RWPE1 (cell line): ENCODE data around the gene SRGAP1.
"Not testable (repeated sequence)": the region's sequence is repeated elsewhere in the genome, so short reads cannot be mapped to it uniquely, and the experiment has no call there.

Experiments used
- CTCF ChIA-PET: fragments of 350-600 bp; sonication (Branson Sonifier 250); formaldehyde crosslinking; extraction: SDS; loops from one replicate; lab custom pipeline; 2021; lab: Yijun Ruan, JAX
- POLR2A ChIA-PET: fragments of 400-600 bp; formaldehyde crosslinking; extraction: SDS; loops from one replicate; lab custom pipeline; 2020; ENCODE audit warnings: antibody characterized with exemption; ENCODE audit not compliant: low non-redundant PET; lab: Yijun Ruan, JAX
- DNase-seq: peaks from one replicate; pipeline ENCODE4 v3.0.0; 2012; ENCODE audit warnings: low spot score
- H3K27ac ChIP-seq: fragments of 450-650 bp; 2 replicates; pipeline ENCODE4 v1.5.1; 2017
- TF ChIP-seq, protein P1 (sequence below): fragments of 450-650 bp; conservative IDR thresholded peaks from 2 replicates; pipeline ENCODE4 v1.5.1; 2017; ENCODE audit warnings: low read depth, mild to moderate bottlenecking

SRGAP1 gene

DNA sequence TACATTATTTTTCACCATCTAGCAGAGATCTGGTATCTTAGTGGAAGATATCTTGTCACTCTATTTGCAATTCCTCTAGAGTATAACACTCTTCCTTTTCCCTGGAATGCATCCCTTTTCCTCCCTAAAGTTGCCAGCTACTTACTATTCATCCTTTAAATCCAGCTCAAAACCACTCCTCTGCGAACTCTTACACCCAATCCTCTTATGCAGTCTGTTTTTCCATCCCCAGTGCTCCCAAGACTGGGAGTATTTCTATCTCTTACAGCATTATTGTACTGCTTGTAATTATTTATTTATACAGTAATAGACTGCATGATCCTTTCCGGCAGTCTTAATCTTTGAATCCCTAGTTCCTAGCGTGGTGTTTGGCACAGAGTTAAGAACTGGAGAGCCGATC, 2.9 kb upstream of the SRGAP1 start:
- POLR2A ChIA-PET: no interaction called here
- TF ChIP-seq, protein P1, sequence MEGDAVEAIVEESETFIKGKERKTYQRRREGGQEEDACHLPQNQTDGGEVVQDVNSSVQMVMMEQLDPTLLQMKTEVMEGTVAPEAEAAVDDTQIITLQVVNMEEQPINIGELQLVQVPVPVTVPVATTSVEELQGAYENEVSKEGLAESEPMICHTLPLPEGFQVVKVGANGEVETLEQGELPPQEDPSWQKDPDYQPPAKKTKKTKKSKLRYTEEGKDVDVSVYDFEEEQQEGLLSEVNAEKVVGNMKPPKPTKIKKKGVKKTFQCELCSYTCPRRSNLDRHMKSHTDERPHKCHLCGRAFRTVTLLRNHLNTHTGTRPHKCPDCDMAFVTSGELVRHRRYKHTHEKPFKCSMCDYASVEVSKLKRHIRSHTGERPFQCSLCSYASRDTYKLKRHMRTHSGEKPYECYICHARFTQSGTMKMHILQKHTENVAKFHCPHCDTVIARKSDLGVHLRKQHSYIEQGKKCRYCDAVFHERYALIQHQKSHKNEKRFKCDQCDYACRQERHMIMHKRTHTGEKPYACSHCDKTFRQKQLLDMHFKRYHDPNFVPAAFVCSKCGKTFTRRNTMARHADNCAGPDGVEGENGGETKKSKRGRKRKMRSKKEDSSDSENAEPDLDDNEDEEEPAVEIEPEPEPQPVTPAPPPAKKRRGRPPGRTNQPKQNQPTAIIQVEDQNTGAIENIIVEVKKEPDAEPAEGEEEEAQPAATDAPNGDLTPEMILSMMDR: no peak
- H3K27ac ChIP-seq: no peak overlapping the region
- DNase-seq: no peak
- CTCF ChIA-PET: interaction anchor here (1.0 to 1.2 kb wide), 2 partner anchors 395 to 415 kb away, joined by 3 to 4 read pairs; no protein-coding TSS in a partner anchor

DNA sequence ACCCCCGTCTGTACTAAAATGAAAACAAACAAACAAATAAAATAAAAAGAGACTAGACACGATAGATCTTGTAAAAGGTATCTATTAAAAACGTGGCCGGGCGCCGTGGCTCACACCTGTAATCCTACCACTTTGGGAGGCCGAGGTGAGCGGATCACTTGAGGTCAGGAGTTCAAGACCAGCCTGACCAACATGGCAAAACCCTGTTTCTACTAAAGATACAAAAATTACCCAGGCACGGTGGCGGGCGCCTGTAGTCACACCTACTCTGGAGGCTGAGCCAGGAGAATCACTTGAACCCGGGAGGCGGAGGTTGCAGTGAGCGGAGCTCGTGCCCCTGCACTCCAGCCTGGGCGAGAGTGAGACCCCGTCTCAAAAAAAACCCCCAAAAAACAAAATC, 1.8 kb upstream of the SRGAP1 start:
- DNase-seq, POLR2A ChIA-PET: not testable (repeated sequence)
- CTCF ChIA-PET: interaction anchor here (0.6 to 3.0 kb wide), 7 partner anchors 69 to 414 kb away, joined by 3 to 16 read pairs (median 9); no protein-coding TSS in a partner anchor
- H3K27ac ChIP-seq: peak overlapping the region; percentile 89

DNA sequence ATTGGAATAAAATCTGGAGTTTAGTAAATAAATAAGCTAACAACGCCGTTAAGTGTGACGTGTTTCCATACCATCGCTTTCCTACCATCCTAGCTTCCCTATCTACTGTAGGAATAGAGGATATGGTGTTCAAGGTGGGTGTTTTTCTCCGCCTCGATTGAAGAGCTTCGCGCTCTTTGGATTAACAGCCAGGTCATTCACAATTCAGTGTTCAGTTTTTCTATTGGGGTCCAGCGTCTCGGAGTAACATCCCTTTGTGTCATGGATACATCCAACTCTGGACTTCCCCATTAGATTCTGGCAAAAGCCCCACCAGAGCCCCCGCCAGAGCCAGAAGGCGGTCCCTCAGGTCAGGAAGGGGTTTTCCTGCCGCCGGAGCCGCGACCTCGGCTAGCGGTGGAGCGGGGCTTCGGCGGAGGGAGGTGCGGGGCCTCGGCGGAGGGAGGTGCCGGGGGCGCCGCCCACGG, 1.2 kb upstream of the SRGAP1 start:
- ChIA-PET POLR2A (interaction anchor here (1.0 kb wide), 1 partner anchor 79 kb away, joined by 3 read pairs; no protein-coding TSS in a partner anchor), CTCF (interaction anchor here (0.5 to 3.0 kb wide), 14 partner anchors 61 to 1906 kb away, joined by 3 to 16 read pairs (median 4); no protein-coding TSS in a partner anchor)
- no peak for DNase-seq
- TF ChIP-seq, protein P1: no peak
- peak overlapping the region; percentile 89 for H3K27ac ChIP-seq

DNA sequence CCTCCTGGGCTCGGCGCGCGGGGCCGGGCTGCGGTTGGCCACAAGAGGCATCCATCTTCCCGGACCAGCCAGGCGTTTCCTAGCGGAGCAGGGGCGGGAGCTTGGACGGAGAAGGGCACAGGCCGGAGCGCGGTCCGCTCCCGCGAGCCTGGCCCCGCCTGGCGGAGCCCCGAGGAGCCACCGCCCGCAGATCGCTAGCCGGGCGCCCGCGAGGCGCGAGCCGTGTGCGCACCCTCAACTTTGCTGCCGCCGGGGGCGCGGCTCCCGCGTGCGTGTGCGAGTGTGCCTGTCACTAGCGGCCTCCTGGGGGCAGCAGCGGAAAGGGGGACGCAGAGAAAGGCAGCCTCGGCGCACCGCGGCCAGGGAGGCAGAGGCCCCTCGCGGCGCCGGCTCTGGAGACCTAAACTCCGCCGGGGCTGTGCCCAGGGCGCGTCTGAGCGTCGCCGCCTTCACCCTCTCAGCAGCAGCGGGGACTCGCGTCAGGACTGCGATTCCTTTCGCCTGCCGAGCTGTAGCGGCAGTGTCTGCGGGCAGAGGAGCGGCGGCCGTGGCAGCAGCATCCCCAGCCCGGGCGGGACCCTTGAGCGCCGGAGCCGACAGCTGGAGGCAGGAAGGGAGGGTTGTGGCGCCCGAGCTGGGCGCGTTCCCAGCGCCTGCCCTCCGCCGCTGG, 644 bp upstream of the SRGAP1 start:
- TF ChIP-seq, protein P1: peak; percentile 94
- POLR2A ChIA-PET: interaction anchor here (0.6 to 1.6 kb wide), 3 partner anchors 78 to 378 kb away, joined by 3 to 7 read pairs (median 5); partner anchors contain the start of gene KICS2
- peak; percentile 88 for DNase-seq
- H3K27ac ChIP-seq: peak overlapping the region; percentile 89
- CTCF ChIA-PET: interaction anchor here (0.5 to 3.0 kb wide), 24 partner anchors 9 to 1905 kb away, joined by 3 to 16 read pairs (median 4); partner anchors contain the start of gene KICS2

DNA sequence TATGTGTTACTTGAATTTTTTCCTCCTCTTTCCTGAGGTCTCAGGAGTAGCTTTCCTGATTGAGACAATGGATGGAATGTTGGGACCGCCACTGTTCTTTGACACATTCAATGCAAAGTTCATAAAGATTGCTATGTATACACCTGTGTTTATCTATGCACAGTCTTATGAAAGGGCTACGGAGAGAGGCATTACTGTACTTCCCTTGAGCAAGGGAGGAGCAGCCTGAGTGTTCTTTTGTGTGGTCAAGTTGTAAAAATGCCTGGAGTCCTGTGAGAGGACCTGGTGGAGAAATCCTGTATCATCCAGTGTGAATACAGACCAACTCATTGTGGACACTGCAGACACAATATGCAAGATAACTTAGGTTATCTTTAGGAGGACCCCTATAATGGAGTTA, 1.2 kb downstream of the SRGAP1 start:
- CTCF ChIA-PET: interaction anchor here (0.6 to 3.0 kb wide), 3 partner anchors 336 to 413 kb away, joined by 3 to 16 read pairs (median 14); no protein-coding TSS in a partner anchor
- peak; percentile 37 for DNase-seq
- POLR2A ChIA-PET: interaction anchor here (1.6 kb wide), 1 partner anchor 376 kb away, joined by 7 read pairs; the partner anchor contains the start of gene KICS2
- TF ChIP-seq, protein P1: no peak
- no peak overlapping the region for H3K27ac ChIP-seq

DNA sequence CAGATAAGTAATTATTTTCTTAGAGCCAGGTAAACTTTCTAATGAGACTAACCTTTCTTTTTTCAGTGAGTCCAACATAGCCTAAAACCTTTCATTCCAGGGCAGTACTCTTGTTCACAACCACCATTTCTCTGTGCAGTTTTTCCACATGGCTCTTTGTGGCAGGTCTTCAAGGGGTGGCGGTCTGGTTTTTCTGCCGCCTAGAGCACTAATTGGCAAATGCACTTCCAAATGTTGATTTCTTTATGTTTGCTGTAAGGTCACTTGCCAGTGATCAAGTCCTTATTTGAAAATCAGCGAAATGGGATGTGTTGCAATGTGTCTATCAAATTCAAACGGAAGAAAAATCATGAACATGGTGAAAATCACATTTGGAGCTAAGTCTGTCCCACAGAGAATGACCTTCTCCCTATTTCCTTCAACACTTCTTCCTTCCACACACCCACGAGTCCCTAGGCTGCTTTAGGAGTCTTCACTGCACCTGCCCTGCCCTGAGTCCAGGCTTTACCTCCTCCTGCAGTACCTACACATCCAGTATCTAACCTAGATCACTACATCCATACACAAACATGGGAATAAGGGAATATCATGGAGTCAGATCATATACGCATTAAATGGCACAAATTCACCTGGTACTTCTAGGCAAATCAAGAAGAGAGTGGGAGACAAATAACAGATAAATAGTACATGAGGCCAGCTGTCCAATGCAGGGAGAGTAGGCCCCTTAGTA, 1.9 kb downstream of the SRGAP1 start:
- no peak for DNase-seq
- TF ChIP-seq, protein P1: peak; percentile 28; the same call in 1 of the 2 replicates
- H3K27ac ChIP-seq: 0 out of 2 replicates have a peak overlapping the region, but pooled peaks have one; percentile 52
- ChIA-PET CTCF (interaction anchor here (0.6 kb wide), 1 partner anchor 412 kb away, joined by 3 read pairs; no protein-coding TSS in a partner anchor), POLR2A (no interaction called here)
